HUDEP-2 (cell line): ENCODE measurements around the gene SLF2.

ENCODE experiments used
- DNase-seq, 76 experiments: peaks; one replicate each; lab custom pipeline; 2025; ENCODE audit not compliant: unreplicated experiment in 76 of 76; lab: John Stamatoyannopoulos, UW

SLF2 gene

DNA sequence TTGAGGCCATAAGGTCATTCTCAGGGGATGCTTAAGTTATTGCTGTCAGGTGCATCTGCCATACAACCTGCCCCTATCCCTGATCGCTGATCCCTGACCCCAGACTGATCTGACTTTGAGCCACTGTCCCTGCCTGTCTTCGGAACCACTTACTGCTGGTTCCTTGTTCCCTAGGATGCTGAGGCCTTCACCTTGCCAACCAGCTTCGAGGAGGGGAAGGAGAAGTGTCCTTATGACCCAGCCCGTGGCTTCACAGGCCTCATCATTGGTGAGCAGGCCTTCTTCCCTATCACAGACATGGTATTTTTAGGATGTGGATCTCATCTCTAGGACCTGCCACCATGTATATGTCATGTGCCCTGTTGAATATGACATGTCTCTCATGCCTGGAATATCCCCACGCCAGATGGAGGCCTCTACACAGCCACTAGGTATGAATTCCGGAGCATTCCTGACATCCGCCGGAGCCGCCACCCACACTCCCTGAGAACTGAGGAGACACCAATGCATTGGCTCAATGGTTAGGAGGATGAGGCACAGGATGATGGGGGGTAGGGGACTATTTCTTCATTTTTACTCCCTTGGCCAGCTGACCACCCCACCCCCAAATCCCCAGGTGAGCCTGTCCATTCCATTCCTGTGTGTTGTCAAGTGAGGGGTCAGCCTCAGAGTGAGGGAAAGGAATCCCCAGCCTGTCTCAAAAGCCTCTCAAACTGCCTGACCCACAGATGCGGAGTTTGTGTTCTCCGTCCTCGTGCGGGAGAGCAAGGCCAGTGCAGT is 65.5 kb downstream of the SLF2 start:
- DNase-seq, result no peak

DNA sequence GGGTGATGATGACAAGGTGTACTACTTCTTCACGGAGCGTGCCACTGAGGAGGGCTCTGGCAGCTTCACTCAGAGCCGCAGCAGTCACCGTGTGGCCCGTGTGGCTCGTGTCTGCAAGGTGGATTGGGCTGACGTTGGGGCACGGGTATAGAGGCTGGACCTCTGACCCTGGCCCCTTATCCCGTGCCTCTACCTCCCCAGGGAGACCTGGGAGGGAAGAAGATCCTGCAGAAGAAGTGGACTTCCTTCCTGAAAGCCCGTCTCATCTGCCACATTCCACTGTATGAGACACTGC is 66.1 kb downstream of the SLF2 start:
- no peak for DNase-seq

DNA sequence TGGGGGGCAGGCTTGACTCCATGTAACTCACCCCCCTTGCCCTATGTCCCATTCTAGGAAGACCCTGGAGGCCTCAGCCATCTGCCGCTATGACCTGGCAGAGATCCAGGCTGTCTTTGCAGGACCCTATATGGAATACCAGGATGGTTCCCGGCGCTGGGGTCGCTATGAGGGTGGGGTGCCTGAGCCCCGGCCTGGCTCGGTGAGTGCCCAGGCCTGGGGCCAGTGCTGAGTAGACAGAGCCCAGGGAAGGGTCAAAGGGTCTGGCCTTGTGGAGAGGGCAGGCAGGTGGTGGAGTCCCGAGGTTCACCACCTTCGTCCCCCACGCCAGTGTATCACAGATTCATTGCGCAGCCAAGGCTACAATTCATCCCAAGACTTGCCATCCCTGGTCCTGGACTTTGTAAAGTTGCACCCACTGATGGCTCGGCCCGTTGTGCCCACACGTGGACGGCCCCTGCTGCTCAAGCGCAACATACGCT is 67.1 kb downstream of the SLF2 start:
- DNase-seq, result no peak

DNA sequence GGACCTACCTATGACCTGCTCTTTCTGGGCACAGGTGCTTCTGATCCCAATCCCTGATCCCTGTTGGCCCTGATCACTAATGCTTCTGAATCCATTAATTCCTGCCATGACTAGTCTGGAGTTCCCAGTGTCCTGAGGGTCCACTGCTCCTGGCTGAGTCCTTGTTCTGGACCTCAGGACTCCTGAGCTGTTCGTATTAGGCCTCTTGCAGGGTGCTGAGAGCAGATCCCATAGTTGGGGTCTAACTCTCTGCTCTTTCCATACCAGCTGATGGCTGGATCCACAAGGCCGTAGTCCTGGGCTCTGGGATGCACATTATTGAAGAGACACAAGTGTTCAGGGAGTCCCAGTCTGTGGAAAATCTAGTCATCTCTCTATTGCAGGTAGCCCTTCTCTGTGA is 67.5 kb downstream of the SLF2 start:
- DNase-seq, result no peak

DNA sequence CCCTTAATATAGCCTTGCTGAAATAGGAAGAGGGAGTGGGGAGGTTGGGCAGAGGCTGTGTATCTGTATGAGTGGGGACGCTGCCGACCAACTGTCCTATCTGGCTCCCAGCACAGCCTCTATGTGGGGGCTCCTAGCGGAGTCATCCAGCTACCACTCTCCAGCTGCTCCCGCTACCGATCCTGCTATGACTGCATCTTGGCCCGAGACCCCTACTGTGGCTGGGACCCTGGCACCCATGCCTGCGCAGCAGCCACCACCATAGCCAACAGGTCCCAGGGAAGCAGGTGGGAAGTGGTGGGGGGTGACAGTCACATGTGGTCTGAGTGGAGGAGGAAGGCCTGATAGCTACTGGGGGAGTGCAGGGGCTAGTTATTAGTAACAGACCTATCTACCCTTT is 67.9 kb downstream of the SLF2 start:
- DNase-seq, result no peak

DNA sequence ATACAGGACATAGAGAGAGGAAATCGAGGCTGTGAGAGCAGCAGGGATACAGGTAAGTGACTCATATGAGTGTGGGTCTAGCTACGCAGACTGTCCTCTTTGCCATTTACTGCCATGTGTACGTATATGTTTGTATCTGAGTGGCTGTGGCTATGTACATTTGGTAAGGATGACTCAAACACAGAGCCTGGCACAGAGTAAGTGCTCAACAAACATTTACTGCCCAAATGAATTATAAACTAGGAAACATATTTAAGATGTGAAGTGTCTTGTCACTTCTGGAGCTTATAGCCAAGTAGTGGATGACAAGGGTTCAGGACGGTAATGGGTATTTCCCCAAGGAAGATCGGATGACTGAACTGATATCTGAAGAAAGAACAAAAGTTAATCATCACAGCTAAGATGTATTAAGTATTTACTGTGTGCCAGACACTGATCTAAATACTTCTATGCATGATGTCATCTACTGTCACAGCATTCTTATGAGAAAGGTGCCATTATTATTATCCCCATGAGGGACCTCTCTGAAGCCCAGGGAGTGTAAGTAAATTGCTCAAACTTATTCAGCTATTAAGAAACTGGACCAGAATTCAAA is 68.5 kb downstream of the SLF2 start:
- DNase-seq, result no peak

DNA sequence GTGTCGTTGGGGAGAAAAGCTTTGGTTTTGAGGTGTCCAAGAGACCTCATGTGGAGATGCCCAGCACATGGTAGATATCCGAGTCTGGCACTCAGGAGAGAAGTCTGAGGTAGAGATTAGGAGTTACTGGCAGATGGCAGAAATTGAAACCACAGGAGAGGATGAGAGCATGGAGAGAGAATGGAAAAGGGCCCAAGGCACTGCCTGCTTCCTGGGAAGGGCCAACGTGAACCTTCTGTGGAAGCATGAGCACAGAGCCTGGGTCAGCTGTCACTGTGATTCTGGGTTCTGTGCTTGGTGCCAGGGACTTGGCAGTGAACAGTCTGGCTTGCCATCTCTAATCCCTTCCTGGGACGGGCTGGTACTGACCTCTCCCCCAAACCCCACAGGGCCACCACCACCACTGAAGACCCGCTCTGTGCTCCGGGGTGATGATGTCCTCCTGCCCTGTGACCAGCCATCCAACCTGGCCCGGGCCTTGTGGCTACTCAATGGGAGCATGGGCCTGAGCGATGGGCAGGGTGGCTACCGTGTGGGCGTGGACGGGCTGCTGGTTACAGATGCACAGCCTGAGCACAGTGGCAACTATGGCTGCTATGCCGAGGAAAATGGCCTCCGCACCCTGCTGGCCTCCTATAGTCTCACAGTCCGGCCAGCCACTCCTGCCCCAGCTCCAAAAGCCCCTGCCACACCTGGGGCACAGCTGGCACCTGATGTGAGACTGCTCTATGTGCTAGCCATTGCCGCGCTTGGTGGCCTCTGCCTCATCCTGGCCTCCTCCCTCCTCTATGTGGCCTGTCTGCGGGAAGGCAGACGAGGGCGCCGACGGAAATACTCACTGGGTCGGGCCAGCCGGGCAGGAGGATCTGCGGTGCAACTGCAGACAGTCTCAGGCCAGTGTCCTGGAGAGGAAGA is 70.4 kb downstream of the SLF2 start:
- DNase-seq, result no peak

DNA sequence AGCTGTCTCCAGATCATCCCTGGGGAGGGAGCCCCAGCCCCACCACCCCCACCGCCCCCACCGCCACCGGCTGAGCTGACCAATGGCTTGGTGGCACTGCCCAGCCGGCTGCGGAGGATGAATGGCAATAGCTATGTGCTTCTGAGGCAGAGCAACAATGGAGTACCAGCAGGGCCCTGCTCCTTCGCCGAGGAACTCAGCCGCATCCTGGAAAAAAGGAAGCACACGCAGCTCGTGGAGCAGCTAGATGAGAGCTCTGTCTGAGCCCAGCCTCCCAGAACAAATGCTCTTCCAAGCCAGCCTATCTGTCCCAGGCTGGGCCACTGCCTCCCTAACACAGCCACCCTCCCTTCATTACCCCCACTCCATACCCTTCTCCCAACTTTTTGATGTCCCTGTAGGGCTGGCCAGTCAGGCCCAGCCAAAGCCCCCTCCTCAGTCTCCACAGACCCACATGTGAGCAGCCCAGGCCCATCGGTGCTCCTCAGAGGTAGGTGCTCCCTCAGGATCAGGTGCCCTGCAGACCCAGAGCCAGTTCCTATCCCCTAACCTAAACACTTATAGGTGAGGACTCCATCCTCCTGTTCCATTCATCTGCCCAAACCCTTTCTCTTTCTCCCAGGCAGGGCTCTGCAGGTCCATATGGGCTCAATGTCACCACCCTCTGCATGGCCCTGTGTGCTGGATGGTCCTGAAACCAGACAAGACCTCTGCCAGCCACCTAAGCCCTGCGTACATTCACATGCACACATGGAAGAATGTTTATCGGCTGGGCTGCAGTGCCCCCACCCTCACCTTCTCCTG is 71.3 kb downstream of the SLF2 start:
- no peak for DNase-seq

DNA sequence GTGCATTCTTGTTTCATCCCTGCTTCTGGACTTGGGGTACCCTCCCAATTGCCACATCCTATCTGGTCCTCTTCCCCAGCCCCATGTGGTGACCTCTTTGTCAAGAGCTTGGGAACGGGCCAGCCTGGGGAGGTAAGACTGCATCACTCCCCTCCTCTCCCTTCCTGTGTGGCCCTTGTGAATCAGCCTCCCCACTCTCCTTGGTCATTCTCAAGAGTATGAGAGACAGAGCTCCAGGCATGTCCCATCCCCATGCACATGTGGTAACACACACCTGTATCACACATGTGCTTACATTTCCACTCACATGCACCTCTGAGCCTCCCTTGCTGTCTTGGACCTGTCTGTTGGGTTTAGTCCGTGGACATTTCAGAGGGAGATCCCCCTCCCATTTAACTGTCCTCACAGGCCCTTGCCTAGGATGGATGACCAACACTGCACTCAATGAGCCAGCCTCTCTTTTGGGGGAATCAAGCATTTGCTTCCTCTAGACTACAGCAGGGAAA is 72.0 kb downstream of the SLF2 start:
- DNase-seq, result no peak

DNA sequence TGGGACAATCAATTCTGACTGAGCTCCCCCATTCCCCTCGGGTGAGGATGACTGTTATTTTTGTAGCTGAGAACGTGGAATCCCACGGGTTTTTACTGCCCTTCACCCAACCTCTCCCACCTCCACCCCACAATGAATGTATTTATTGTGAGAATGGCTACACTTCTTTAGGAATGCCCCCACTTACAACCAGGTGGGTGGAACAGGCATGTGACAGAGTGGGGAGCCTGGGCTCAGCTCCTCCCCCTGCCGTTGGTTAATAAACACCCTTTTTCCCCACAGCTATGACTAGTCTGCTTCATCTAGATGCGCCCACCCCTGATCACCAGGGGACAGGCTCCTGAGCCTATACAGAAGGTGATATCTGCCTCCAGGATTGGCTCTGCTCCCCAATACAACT is 72.6 kb downstream of the SLF2 start:
- no peak for DNase-seq

DNA sequence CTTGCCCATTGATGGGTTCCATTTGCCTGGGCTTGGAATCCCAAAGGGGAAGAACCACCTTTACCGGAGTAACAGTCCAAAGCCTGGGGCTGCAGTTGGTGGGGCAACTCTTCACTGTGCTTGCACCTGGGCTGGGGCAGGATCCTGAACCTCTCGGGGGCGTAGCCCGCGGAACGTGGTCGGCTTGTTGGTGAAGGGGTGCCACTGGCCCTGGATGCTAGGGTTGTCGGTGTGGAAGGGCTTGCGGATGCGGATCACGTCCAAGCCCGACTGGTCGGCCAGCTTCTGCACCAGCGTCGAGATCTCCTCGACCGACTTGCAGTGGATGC is 73.8 kb downstream of the SLF2 start:
- DNase-seq, result no peak

DNA sequence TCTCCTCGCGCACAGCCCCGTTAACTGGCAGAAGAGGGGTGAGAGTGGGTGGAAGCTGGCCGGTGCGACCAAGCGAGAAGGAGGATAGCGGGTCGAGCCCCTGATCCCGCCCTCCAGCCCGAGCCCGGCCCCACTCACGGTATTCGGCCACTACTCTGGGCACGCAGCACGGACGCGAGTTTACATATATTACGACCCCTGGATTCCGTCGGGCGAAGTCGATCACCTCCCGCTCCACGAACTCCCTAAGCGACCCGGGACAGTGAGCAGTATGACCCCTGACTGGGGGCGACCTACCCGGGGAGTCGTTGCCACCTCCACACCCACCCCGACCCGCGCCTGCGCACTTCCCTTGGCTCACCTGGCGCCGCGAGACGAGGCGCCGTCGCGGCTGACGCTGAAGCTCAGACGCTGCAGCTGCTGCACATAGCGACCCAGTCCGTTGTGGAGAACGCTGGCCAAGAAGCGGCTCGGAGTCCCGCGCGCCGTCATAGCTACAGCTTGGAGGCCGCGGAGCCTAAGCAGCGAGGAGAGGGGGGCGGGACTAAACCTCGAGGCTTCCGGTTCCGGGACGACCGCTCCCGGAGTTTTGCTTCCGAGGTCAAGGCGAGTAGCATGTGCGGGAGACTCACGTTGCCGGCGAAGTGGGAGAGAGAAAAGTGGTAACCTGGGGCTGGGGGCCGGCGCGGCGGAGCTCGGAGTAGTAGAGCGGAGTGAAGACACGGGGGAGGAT is 74.4 kb downstream of the SLF2 start, which contains the start of the genes MRPL43 and TWNK:
Gene MRPL43 (minus strand): TSS at position 546 of the 733 bp plus-strand sequence. CDS start 54 bp downstream, at position 492.
Gene TWNK (plus strand): TSS at position 592 of the 733 bp plus-strand sequence. CDS start 668 bp downstream, outside the sequence.
- DNase-seq, result peak in 72 of 76 experiments; percentile 14 to 84 (median 65)

DNA sequence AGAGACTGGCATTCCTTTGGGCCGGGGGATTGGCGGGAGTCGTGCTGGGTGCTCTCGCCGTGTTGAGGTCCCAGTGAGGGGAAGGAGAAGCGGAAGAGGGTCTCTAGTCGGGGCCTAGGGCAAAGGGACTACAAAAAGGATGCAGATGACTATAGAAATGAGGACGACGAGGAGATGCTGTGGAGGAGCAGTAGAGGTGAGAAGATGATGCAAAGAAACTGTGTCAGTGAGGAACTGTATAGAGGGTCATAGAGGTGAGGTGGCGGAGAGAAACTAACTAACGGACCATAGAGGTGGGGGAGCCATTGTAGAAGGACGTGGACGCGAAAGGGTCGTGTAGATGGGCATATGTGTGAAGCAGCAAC is 74.9 kb downstream of the SLF2 start:
- DNase-seq, result peak in 1 of 76 experiments; percentile 53

DNA sequence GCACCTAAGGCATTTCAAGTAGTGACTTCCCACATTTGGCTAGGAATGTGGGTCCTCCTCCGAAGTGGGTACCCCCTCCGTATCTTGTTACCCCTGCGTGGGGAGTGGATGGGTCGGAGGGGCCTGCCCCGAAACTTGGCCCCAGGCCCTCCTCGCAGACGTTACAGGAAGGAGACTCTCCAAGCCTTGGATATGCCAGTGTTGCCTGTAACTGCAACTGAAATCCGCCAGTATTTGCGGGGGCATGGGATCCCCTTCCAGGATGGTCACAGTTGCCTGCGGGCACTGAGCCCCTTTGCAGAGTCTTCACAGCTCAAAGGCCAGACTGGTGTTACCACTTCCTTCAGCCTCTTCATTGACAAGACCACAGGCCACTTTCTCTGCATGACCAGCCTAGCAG is 75.4 kb downstream of the SLF2 start:
- DNase-seq, result no peak

DNA sequence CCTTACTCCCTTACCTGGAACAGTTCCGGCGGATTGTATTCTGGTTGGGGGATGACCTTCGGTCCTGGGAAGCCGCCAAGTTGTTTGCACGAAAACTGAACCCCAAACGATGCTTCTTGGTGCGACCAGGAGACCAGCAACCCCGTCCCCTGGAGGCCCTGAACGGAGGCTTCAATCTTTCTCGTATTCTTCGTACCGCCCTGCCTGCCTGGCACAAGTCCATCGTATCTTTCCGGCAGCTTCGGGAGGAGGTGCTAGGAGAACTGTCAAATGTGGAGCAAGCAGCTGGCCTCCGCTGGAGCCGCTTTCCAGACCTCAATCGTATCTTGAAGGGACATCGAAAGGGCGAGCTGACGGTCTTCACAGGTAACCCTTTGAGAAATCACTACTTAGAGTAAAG is 76.3 kb downstream of the SLF2 start:
- no peak for DNase-seq

DNA sequence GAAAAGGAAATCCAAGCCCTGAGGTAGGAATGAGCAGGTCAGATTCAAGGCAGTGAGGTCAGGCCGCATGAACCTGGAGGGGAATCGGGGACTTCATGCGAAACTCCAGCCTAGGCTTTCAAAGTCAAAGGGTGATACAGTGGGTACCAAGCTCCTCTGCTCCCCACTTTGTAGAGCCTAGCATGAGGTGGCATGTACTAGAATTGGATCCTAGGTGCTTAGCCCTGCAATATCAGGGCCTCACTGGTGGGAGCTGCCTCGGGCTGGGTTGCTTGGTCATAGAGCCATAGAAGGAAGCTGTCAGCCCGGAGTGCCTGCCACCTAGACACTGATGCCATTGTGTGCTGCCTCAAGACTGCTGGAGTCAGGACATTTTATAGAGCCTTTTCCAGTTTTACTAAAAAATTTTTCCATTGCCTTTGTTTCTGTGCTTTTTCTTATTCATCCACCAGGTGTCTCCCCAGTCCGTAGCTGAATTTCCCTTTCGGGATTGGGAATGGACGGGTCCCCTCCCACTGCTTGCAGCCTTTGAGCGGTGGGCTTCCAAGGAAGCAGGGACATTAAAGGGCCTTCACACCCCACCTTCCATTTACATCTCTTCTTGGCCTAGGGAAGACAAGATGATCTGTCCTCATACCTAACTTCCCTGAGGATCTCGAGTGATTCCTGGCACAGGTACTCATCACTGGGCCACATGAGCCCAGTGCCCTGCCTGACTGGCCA is 81.4 kb downstream of the SLF2 start:
- DNase-seq, result no peak

DNA sequence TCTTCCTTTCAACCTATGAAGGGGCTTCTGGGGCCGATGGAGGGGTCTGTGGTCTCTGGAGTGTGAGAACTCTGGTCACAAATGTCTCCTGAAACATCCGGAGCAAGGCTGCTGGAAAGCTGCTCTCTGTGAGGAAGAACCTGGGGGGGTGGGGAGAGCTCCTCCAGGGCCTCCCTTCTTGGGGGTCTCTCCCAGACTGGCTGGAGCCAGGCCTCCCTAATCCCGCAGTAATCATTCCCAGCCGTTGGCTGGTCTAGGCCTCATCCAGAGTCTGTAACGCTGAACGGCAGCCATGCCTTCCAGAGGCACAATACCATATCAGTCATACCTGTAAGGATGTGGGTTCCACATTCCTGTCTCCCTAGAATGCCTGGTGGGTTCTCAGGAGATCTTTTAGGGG is 82.4 kb downstream of the SLF2 start:
- no peak for DNase-seq

DNA sequence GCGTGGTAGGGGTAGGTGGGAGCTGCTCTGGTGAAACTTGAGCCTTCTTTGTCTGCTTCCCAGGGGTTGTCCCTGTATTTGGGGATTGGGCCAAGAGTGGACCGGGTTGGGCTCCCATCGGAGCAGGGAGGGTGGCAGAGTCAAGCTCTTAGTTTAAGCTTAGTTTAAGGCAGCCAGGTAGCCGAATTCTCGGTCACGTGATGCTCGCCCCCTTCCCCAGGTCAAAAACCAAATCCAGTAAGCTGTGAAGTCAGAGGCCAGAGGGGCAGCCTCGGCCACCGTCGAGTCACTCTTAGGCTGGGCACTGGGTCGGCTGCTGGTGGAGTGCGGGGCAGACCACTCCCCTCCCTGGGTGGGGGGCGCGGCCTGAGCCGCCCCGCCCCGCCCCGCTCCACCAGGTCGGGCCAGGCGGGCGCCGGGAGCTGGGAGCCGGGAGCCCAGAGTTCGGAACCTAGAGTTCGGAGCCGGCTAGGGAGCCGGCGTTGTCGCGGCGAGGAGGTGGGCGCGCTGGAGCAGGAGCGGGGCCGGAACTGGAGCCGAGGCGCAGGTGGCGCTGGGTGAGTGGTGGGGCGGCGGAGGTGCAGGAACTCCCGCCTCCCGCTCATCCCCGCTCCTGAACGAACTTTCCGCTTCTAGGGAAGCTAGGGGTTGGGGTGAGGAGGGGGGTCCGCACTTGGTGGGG is 84.1 kb downstream of the SLF2 start:
- peak in 15 of 76 experiments; percentile 7 to 55 (median 28) for DNase-seq
